Activated T-helper 1 cell treated with anti-CD3 and anti-CD28 coated beads, Interleukin-12 subunit alpha, Interleukin-12 subunit beta, Interleukin-2, Interleukin-4 antibody, amounts not matched to agents 30 ng/mL and 10 ng/mL and 1 ng/mL, durations not matched to agents 14 hours and 24 hours and 36 hours (primary cell): Measurements from ENCODE around the gene EI24. TPM values are rescaled to one million over a fixed set of nuclear protein-coding genes. Genes with fewer than 3 reads are reported as not detected.

ENCODE experiments used
- DNase-seq: peaks from one replicate; pipeline ENCODE4 v3.0.0; 2021; ENCODE audit warnings: low spot score
- H3K27ac Mint-ChIP-seq: one replicate; pipeline ENCODE4 v1.8.0; 2021; ENCODE audit warnings: mild to moderate bottlenecking, mixed read lengths
- H3K27me3 Mint-ChIP-seq: one replicate; pipeline ENCODE4 v1.8.0; 2022; ENCODE audit warnings: mild to moderate bottlenecking, moderate library complexity, mixed read lengths; ENCODE audit not compliant: insufficient read depth
- H3K36me3 Mint-ChIP-seq: one replicate; pipeline ENCODE4 v1.8.0; 2021; ENCODE audit warnings: low read depth, mixed read lengths
- H3K4me1 Mint-ChIP-seq: one replicate; pipeline ENCODE4 v1.8.0; 2021; ENCODE audit warnings: low read depth, mixed read lengths
- H3K4me3 Mint-ChIP-seq: one replicate; pipeline ENCODE4 v1.8.0; 2021; ENCODE audit warnings: mild to moderate bottlenecking, moderate library complexity, mixed read lengths
- H3K9me3 Mint-ChIP-seq: one replicate; pipeline ENCODE4 v1.8.0; 2021; ENCODE audit warnings: mixed read lengths
- intact Hi-C: fragments of 100-400 bp; cut with micrococcal nuclease; formaldehyde crosslinking; loops from one replicate; pipeline ENCODE4 v1.15.1; 2024
- total RNA-seq: library from RNA; stranded (reverse); gene quantifications from 2 replicates; pipeline ENCODE4 v1.2.3, GENCODE V29; 2022

The EI24 gene
- total RNA-seq, 1 donor from 2014 or later, result 62.4 TPM

GRCh38 chr11:125586623-125587022 is 17.3 kb downstream of the EI24 start:
- Mint-ChIP-seq H3K27me3 (no peaks in the 10 kb centered on the region), H3K4me3 (no peak overlapping the region), H3K4me1 (peaks cover 10% of the 10 kb centered on the region), H3K27ac (no peak overlapping the region), H3K36me3 (peaks cover 22% of the 10 kb centered on the region), H3K9me3 (no peaks in the 10 kb centered on the region)
- no peak for DNase-seq
- intact Hi-C loops, result no loop called here

DNA sequence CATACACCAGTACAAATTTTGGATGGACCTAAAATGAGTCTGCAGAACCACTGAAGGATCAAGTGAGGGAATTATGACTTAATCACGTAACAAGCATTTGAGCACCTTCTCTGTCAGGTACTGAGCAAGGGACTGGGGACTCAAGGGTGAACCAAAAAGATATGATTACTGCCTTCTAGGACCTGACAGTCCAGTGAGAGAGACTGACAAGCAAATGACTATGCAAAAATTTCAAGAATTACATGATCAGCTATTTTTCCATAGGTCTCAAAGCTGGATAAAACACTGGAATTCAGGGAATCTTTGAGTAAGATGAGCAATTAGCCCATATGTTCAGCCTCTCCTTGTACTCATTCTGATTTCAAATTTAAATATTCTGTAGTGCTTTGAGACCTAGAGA is 18.2 kb downstream of the EI24 start:
- no peak for DNase-seq
- intact Hi-C loops, result no loop called here
- Mint-ChIP-seq H3K4me3 (no peak overlapping the region), H3K9me3 (no peaks in the 10 kb centered on the region), H3K27me3 (no peaks in the 10 kb centered on the region), H3K4me1 (peaks cover 13% of the 10 kb centered on the region), H3K27ac (no peak overlapping the region), H3K36me3 (peaks cover 21% of the 10 kb centered on the region)

DNA sequence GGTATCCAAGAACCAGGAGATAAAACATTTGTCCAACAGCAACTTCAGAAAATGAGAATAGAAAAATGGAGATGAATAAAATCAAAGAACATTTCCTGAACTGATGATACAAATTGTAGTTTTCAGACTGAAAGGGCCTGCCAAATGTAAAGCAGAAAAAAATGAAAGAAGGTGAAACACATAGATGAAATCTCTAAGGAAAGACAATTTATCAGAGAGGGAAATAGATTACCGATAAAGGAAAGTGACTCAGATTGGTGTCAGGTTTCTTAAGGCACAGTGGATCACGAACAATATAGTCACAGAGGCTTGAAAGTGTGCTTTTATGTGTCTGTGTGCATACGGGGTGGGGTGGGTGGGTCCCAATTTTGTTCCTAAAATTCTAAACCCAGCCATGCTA is 19.2 kb downstream of the EI24 start:
- H3K27me3 Mint-ChIP-seq, result no peaks in the 10 kb centered on the region
- H3K27ac Mint-ChIP-seq, result no peak overlapping the region
- intact Hi-C loops, result no loop called here
- H3K36me3 Mint-ChIP-seq, result peaks cover 14% of the 10 kb centered on the region
- H3K4me3 Mint-ChIP-seq, result no peak overlapping the region
- DNase-seq, result no peak
- peaks cover 16% of the 10 kb centered on the region for H3K4me1 Mint-ChIP-seq
- H3K9me3 Mint-ChIP-seq, result no peaks in the 10 kb centered on the region

- Mint-ChIP-seq H3K27me3 (no peaks in the 10 kb centered on the region), H3K4me1 (peaks cover 46% of the 10 kb centered on the region), H3K36me3 (peaks cover 11% of the 10 kb centered on the region), H3K27ac (peak overlapping the region; percentile 94), H3K4me3 (peak overlapping the region; percentile 98), H3K9me3 (no peaks in the 10 kb centered on the region)
- intact Hi-C loops, result loop anchor here (1.0 to 5.0 kb wide), 10 partner anchors 10 to 678 kb away; partner anchors contain the start of genes CCDC15, CHEK1, EI24 and FAM118B
- peak; percentile 14 for DNase-seq
Observed at GRCh38 chr11:125591649-125592304, 22.5 kb downstream of the EI24 start.

- H3K27ac Mint-ChIP-seq, result peak within 1 kb of the TSS; percentile 94
- peak within 1 kb of the TSS; percentile 98 for H3K4me3 Mint-ChIP-seq
- peaks cover 50% of the 10 kb centered on the region for H3K4me1 Mint-ChIP-seq
- H3K9me3 Mint-ChIP-seq, result no peaks in the 10 kb centered on the region
- DNase-seq, result peak; percentile 98
- intact Hi-C loops, result loop anchor here (1.0 to 5.0 kb wide), 9 partner anchors 9 to 677 kb away; partner anchors contain the start of genes CCDC15, CHEK1, EI24 and FOXRED1
- H3K36me3 Mint-ChIP-seq, result peaks cover 16% of the 10 kb centered on the region
- H3K27me3 Mint-ChIP-seq, result no peaks in the 10 kb centered on the region
Observed at GRCh38 chr11:125592305-125593113, 23.2 kb downstream of the EI24 start, which contains the start of gene STT3A. Gene STT3A (plus strand): TSS chr11:125592852. CDS start chr11:125595916, 3,064 bp downstream.

DNA sequence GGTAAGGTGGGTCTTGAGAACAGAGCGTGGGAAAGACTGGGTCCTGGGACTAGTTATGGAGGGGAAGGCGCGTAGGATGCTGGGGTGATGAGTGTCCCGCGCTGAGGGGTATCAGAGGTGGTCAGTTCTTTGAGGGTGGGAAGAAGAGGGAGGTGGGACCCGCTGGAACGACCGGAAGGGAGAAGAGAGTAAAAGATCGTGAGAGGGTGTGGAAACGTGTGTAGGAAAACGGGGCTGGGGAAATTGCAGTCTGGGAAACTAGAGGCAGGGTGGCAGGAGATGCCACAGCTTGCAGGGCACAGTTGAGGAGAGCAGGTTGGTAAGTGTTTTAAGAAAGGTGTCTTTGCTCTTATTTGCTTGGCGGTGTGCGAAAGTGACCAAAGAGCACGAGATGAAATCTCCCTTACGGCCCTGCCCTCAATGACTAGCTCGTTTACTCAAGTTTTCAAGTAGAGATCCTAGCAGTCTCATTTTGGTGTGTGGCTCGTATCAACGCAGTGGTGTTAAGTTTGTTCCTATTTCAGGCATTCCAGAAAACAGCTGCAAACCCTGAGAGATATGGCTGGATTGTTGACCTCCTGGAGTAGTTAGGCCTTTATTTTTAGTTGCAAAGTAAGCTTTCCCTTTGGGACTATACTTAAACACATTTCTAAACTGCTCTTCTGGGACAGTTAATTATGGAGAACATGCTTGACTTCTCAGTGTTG is 24.0 kb downstream of the EI24 start:
- H3K36me3 Mint-ChIP-seq, result peaks cover 19% of the 10 kb centered on the region
- no peak for DNase-seq
- H3K4me1 Mint-ChIP-seq, result peaks cover 54% of the 10 kb centered on the region
- H3K4me3 Mint-ChIP-seq, result peak overlapping the region; percentile 98
- H3K27ac Mint-ChIP-seq, result peak overlapping the region; percentile 94
- no peaks in the 10 kb centered on the region for H3K9me3 Mint-ChIP-seq
- no peaks in the 10 kb centered on the region for H3K27me3 Mint-ChIP-seq
- intact Hi-C loops, result loop anchor here (5.0 kb wide), 1 partner anchor 641 kb away; the partner anchor contains the start of gene CCDC15

DNA sequence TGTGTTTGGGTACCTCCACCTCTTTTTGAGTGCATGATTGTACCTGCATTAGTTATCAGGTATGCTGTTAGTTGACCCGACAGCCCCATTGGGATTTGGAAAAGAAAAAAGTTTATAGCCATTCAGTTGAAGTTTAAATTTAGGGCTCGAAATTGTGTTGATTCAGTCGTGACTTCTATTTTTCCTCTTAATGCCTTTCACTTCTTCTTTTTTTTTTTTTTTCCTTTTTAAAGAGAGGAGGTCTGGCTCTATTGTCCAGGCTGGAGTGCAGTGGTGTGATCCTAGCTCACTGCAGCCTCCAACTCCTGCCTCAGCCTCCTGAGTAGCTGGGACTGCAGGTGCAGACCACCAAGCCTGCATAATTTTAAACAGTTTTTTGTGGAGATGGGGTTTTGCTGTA is 25.7 kb downstream of the EI24 start:
- Mint-ChIP-seq H3K27ac (no peak overlapping the region), H3K36me3 (peaks cover 27% of the 10 kb centered on the region), H3K4me3 (peak overlapping the region; percentile 98), H3K9me3 (no peaks in the 10 kb centered on the region), H3K27me3 (no peaks in the 10 kb centered on the region), H3K4me1 (peaks cover 50% of the 10 kb centered on the region)
- intact Hi-C loops, result loop anchor here (5.0 kb wide), 1 partner anchor 643 kb away; the partner anchor contains the start of gene CCDC15
- no peak for DNase-seq

DNA sequence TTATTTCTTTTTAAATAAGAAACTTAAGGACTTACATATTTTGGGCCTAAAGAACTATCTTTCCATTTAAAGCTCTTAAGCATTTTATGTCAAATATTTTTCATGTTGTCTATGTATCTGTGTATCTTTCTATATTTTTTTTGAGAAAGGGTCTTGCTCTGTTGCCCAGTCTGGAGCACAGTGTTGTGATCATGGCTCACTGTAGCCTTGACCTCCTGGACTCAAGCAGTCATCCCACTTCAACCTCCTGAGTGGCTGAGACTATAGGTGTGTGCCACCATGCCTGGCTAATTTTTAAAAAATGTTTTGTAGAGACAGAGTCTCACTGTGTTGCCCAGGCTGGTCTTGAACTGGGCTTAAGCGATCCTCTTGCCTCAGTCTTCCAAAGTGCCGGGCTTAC is 31.4 kb downstream of the EI24 start:
- Mint-ChIP-seq H3K36me3 (peaks cover 54% of the 10 kb centered on the region), H3K4me3 (no peak overlapping the region), H3K27me3 (no peaks in the 10 kb centered on the region), H3K27ac (no peak overlapping the region), H3K9me3 (no peaks in the 10 kb centered on the region), H3K4me1 (peaks cover 17% of the 10 kb centered on the region)
- intact Hi-C loops, result loop anchor here (1.0 kb wide), 1 partner anchor 8 kb away; the partner anchor contains the start of gene STT3A
- no peak for DNase-seq

- H3K27me3 Mint-ChIP-seq, result no peaks in the 10 kb centered on the region
- H3K4me1 Mint-ChIP-seq, result no peaks in the 10 kb centered on the region
- no peaks in the 10 kb centered on the region for H3K9me3 Mint-ChIP-seq
- H3K27ac Mint-ChIP-seq, result no peak overlapping the region
- no peak overlapping the region for H3K4me3 Mint-ChIP-seq
- intact Hi-C loops, result no loop called here
- peaks cover 56% of the 10 kb centered on the region for H3K36me3 Mint-ChIP-seq
- no peak for DNase-seq
Observed at GRCh38 chr11:125603207-125603606, 33.9 kb downstream of the EI24 start.

DNA sequence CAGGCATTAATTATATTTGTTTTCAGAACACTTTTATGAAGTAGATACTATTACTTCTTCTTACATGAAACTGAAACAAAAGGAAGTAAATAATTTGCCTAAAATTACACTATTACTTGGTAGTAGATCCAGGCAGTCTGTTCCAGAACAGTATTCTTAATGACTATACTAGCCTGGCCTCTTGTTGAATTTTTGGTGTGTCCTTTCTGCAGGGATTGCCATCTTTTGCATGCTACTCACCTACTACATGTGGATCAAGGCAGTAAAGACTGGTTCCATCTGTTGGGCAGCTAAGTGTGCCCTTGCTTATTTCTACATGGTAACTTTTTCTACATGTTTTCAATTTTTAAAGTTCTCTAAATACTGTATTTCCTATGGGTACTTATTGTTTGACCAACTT is 36.1 kb downstream of the EI24 start:
- intact Hi-C loops, result no loop called here
- no peak for DNase-seq
- no peaks in the 10 kb centered on the region for H3K27me3 Mint-ChIP-seq
- no peak overlapping the region for H3K27ac Mint-ChIP-seq
- no peaks in the 10 kb centered on the region for H3K9me3 Mint-ChIP-seq
- no peak overlapping the region for H3K4me3 Mint-ChIP-seq
- peaks cover 58% of the 10 kb centered on the region for H3K36me3 Mint-ChIP-seq
- no peaks in the 10 kb centered on the region for H3K4me1 Mint-ChIP-seq

DNA sequence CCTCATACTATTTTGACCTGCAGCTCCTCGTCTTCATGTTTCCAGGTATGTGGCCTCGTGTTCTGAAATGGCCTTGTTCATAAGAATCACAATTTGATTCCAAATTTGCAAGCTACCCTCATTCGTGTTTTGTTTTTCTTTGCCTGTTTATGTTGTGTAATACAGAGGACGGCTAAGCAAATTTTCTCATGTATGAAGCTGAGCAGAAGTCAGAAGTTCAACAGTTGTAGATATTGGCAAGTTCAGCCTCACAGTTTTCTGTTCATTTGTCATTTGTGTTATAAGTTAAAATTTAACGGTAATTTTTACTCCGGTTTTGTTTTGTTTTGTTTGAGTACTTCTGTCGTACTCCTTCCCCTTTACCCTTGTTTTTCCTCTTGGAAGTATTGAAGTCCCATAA is 40.3 kb downstream of the EI24 start:
- intact Hi-C loops, result no loop called here
- peaks cover 57% of the 10 kb centered on the region for H3K36me3 Mint-ChIP-seq
- H3K9me3 Mint-ChIP-seq, result no peaks in the 10 kb centered on the region
- H3K4me1 Mint-ChIP-seq, result peaks cover 5% of the 10 kb centered on the region
- no peaks in the 10 kb centered on the region for H3K27me3 Mint-ChIP-seq
- no peak overlapping the region for H3K27ac Mint-ChIP-seq
- DNase-seq, result no peak
- no peak overlapping the region for H3K4me3 Mint-ChIP-seq

GRCh38 chr11:125618383-125618782 is 49.1 kb downstream of the EI24 start:
- H3K4me1 Mint-ChIP-seq, result no peaks in the 10 kb centered on the region
- intact Hi-C loops, result no loop called here
- DNase-seq, result no peak
- no peak overlapping the region for H3K4me3 Mint-ChIP-seq
- no peaks in the 10 kb centered on the region for H3K9me3 Mint-ChIP-seq
- H3K36me3 Mint-ChIP-seq, result peaks cover 50% of the 10 kb centered on the region
- no peaks in the 10 kb centered on the region for H3K27me3 Mint-ChIP-seq
- H3K27ac Mint-ChIP-seq, result no peak overlapping the region
